Ureter (tissue), 1 donor: ENCODE measurements around the gene OR6C76. TPM values are rescaled to one million over a fixed set of nuclear protein-coding genes. Genes with fewer than 3 reads are reported as not detected.
"Not testable (repeated sequence)": the region's sequence is repeated elsewhere in the genome, so short reads cannot be mapped to it uniquely, and the experiment has no call there.

Experiments
- DNase-seq: peaks from one replicate; pipeline ENCODE4 v3.0.0-alpha.2; 2020; ENCODE audit warnings: low spot score
- total RNA-seq: library from RNA; stranded (reverse); gene quantifications from one replicate; pipeline ENCODE4 v1.2.4, GENCODE V29; 2023
- donor health status: DM: yes; HTN: yes; CAD: no.

OR6C76 gene
- total RNA-seq, result not detected

DNA sequence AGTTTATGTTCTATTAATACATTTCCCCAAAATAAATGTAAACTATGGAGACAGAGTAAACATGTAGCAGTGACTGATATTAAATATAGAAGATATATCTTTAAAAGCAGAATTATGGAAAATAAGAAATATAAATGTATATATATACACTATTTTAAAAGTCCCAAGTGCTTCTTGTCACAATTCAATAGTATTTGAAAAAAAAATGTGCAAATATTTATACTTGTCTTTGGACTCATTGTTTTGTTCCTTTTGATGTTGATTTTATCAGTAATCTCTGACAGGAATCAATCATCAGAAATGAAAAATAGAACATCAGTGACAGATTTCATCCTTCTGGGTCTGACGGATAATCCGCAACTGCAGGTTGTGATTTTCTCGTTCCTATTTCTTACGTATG is at the start of gene OR6C76:
Gene OR6C76 (plus strand): TSS at position 301 of the 400 bp plus-strand sequence. CDS start 0 bp downstream, at position 301.
- DNase-seq, result no peak

DNA sequence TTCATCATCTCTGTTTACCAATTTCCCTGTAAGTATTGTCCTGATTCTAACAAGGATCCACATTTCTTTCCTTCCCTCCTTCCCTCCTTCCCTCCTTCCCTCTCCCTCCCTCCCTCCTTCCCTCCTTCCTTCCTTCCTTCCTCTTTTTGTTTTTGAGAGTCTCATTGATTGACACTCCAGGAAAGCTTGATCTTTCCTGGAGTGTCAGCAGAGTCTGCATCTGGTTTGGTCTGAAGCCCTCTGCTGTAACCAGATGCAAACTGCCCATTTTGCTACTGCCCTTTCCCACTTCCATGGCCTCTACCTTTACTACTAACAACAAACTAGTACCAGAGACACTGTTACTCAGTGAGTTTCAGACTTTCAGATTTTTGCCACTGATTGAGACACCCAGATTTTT is 40.2 kb upstream of the OR6C76 start:
- no peak for DNase-seq

DNA sequence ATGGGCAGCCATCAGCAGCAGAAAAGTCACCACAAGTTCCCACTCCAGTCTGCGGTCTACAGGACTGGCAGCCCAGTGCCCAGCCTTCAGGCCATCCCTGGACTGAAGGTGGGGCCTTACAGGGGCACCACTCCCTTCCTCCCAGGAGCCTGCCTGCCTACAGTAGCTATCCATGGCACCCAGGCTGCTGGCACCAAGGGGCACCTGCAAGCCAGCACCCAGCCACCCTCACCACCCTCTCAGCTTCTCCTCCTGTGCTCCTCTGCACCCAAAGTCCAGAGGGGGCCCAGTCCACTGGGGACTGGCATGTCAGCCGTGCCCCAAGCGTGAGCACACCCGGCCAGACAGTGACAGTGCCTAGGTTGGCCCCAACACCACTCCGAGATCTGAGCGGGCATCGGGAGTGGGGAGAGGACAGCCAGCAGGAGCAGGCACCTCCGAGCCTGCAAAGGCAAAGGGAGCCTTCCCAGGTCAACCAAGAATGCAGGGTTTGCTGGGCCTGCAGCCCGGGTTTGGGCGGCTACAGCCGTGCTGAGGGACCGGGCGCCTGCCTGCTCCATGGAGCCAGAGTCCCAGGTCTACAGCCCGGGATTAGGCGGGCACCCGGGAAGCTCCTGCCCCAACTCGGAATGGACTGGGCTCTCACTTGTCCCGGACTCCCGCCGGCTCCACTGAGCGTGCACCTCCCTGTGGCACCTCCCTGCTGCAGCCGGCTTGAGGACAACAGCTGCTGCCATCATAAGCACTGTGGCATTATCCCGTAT is 33.8 kb upstream of the OR6C76 start:
- no peak for DNase-seq

DNA sequence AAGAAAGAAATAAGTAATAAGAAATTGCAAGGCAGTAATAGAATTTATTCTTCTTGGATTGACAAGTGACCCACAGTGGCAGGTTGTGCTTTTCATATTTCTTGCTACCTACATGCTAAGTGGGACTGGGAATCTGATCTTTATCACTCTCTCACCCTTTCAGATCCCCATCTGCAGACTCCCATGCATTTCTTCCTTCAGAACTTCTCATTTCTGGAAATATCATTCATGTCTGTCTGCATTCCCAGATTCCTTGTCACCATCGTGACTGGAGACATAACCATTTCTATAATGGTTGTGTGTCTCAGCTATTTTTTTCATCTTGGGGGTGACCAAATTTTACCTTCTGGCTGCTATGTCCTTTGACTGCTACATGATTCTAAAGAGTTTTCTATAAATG is 29.7 kb upstream of the OR6C76 start:
- no peak for DNase-seq

DNA sequence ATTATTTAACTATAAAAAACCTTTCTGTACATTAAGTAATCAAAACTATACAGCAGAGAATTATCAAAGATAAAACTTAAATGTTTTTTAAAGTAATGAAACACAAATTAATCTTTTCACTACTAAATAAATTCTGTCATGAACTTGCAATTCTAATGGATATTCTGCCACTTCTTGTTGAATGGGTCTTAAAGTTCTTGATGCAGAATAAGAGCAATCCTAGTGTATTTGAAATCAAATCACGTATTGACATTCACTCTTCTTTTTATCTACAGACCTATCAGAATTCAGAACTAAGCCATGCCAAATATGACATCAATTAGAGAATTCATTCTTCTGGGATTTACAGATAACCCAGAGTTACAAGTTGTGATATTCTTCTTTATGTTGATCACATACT is 25.8 kb upstream of the OR6C76 start, which contains the start of gene OR6C65:
Gene OR6C65 (plus strand): TSS at position 301 of the 400 bp plus-strand sequence. CDS start 0 bp downstream, at position 301.
- DNase-seq, result no peak

DNA sequence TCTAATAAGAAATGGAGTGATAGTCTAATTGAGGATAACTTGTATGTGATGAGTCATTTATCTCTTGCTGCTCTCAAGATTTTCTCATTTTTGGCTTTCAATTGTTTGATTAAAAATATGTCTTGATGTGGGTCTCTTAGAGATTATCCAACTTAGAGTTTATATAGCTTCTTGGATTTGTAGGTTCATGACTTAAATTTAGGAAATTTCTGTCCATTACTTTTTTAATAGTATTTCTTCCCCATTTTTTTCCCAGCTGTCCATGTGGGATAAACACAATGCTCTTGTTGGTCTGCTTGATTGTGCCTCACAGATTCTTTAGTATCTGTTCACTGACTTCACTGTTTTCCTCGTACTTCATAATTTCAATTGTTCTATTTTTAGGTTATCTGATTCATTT is 18.2 kb upstream of the OR6C76 start:
- no peak for DNase-seq

DNA sequence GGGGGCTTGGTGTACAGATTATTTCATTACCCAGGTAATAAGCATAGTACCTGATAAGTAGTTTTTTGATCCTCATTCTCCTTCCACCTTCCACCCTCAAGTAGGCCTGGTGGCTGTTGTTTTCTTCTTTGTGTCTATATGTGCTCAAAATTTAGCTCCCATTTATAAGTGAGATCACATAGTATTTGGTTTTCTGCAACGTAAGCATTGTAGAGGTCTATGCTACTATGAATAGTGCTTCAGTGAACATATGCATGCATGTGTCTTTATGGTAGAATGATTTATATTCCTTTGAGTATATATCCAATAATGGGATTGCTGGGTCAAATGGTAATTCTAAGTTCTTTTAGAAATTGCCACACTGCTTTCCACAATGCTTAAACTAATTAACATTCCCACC is 16.9 kb upstream of the OR6C76 start:
- DNase-seq, result not testable (repeated sequence)

DNA sequence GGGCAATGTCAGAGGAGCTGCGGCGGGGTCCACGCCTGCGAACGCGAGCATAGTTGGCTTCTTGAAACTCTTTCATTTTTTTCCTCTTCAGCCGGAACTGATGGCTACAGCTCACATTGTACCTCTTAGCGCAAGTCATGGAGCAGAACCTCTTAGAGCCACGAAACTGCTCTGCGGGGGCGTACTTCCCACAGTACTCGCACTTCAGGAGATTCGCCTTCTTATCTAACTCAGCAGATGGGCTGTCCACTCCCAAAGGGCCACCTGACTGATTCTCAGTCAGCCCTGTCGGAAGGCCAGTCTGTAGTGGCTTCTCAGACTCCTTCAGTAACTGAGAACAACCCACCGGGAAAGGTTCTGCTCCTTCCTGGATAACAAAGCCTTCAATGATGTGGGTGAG is 13.9 kb upstream of the OR6C76 start:
- DNase-seq, result not testable (repeated sequence)

DNA sequence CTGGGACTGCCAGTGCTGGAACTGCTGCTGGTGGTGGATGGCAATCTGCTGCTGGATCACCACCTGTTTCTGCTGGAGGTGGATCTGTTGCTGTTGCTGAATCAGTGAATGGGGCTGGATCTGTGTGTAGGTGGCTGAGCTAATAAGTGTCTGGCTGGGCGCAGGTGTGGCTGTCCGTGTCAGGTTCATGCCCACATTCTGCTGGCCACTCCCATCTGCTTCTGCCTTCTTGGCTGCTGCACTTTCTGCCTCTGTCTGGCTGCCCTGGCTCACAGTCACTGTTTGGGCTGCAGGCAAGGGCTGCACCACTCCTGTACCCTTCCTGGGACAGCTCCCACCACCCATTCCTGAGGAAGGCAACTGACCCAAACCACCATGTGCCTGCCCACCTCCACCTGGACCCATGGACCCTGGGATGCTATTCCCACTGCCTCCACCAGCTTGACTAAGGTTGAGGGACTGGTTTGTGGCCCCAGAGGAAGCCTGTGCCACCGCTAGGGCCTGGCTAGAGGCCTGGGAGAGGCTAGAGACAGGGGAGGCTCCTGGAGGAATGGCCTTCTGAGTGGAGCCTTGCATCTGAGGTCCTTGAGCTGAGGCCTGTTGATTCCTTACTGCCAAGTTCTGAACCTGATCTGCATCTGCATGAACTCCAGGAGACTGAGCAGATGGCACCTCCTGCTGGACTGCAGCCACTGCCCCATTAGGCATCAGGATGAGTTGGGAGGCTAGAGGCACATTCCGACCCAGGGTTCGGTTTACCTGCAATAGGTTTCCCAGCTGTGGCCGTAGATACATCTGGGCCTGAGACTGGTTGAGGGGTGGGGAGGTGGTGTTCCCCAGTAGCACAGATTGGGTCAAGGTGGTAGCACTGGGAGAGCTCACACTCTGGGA is 12.3 kb upstream of the OR6C76 start:
- DNase-seq, result not testable (repeated sequence)

DNA sequence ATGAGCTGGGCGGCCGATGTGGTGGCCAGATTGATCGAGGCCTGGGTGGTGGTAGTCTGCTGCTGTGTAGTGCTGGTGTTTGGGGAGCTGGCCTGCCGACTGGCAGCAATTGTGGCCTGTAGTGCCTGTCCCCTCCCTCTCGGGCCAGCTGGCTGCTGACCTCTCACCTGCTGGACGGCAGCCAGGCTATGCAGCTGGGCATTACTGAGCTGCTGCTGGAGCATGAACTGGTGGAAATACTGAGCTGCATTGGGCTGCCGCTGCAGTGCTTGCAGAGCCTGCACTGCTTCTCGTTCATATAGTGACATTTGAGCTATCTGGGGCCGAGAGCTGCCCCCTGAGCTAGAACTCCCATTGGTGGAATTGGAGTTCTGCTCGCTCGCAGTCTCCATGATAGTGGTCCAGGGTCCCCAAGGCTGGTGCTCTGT is 11.6 kb upstream of the OR6C76 start:
- not testable (repeated sequence) for DNase-seq

DNA sequence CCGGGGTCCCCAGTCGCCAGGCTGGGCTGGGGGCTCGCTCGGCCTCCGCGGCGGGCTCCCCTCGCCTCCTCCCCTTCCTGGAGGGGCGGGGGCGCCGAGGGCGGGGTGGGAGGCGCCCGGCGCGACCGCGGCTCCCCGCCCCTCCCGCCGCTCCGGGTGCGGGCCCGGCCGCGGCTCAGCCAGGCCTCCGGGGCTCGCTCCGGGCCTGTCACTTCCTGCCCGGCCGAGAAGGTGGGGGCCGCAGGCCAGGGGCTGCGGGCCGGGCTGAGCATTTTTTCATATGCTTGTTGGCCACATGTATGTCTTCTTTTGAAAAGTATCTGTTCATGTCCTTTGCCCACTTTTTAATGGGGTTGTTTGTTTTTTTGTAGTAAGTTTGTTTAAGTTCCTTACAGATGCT is 11.2 kb upstream of the OR6C76 start:
- not testable (repeated sequence) for DNase-seq

DNA sequence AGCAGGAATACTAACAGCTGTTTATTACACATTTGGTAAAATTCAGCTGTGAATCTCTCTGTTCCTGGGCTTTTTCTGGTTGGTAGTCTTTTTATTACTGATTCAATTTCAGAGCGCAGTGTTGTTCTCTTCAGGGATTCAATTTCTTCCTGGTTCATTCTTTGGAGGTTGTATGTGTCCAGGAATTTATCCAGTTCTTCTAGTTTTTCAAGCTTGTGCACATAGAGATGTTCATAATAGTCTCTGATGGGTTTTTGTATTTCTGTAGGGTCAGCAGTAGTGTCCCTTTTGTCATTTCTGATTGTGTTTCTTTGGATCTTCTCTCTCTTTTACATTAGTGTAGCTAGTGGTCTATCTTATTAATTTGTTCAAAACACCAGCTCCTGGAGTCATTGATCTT is 9.1 kb upstream of the OR6C76 start:
- DNase-seq, result no peak

DNA sequence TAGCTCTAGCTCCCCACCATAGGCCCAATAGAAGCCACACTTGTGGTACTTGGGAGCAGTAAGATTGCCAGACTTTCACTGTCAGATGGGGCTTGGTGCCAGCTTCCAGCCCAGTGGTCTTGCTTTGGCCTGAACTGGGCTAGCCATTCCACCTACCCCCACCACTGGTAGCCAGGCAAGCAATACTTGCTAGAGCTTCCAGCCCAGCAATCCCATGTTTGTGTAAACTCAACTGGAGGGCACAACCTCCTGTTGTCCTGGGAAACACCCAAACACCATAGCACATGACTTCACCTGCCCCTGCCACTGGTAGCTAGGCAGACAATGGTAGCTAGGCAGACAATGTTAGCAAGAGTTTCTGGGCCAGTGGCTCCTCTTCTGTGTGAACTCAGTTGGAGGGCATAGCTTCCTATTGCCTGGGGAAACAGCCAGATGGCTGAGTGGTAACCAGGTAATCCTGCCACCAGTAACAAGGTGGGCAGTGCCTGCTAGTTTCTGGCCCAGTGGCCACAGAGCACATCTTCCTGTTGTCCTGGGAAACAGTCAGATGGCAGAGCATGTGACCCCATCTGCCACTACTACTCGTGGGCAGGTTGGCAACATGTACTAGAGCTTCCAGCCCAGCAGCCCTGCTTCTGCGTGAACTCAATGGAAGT is 5.6 kb upstream of the OR6C76 start:
- no peak for DNase-seq

DNA sequence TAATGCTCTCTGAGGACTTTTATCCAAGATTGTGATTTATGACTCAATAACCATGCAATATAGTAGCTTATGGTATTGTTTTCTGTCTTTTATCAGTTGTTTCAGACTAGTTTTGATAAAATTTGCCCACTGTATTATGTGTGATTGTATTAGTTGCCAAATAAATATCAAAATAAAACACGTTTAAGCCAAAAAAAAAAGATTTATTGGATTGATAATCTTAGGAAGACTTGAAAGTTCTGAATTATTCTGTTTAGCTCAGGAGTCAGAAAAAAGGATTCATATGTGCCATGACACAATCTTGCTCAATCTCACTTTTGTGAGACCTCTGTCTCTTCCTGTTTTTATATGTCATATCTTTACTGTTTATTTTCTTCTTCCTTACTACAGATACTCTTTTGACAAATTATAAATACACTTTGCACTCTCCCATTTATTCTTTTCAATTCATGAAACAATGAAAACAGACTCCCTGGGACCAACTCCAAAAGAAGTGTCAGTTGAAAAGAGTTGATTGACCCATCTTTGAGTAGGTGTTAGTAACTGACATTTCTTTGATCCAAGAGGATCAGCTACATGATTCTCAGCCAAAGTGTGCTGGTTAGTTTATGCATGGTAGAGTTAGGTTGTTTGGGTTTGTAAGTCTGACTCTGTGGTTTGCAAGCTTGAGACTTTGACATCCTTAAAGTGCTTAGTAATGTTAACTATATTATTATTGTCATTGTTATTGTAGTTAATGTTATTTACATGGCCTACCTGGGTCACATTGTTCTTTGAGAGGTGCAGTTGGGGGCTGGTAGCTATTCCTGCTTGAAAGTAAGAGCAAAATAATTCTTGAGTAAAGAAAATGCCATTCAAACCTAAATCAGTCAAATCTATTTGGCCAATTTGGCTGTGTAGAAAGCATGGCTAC is 2.5 kb downstream of the OR6C76 start:
- no peak for DNase-seq

DNA sequence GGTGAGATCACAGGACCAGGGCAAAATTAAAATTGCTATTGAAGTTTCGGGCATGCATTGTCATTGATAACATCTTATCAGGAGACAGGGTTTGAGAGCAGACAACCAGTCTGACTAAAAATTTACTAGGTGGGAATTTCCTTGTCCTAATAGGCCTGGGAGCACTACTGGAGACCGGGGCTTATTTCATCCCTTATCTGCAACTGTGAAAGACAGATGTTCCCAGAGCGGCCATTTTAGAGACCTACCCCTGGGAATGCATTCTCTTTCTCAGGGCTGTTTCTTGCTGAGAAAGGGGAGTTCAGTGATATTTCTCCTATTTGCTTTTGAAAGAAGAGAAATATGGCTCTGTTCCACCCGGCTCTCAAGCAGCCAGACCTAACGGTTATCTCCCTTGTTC is 15.2 kb downstream of the OR6C76 start:
- not testable (repeated sequence) for DNase-seq

DNA sequence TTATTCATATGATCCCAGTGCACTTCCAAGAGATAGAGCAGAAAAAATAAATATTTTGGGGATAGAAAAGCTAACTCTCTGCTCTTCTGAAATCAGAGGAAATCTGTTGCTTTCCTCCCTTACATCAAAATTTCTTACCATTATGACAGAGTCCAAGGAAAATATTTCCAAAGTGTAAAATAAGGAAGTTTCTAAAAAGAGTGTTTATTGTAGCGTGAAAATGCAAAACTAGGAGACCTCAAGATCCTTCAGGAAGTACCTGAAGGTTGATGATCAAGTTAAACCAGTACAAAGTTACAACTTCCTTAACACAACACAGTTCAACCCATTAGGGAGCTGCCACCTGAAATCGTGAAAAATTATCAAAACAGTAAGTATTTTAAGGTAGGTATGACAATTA is 17.7 kb downstream of the OR6C76 start, which contains the start of gene OR6C2:
Gene OR6C2 (plus strand): TSS at position 301 of the 400 bp plus-strand sequence. CDS start 8,138 bp downstream, outside the sequence.
- no peak for DNase-seq

DNA sequence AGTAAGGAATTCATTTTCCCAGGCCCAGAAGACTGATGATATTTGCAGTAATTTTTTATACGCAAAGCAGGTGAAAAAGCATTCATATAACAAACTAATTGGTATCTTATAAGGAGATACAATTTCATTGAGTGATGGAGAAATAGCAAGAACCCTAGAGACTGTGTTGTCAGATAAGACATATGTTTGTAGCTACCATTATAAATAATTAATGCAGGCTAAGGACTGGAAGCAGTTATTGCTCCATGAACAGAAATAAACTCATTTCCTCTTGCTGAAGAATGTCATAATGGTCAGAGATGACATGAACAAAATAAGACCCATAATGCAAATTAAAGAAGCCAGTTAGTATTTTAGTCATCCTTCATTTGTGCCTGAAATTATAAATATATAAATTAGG is 19.3 kb downstream of the OR6C76 start:
- no peak for DNase-seq

DNA sequence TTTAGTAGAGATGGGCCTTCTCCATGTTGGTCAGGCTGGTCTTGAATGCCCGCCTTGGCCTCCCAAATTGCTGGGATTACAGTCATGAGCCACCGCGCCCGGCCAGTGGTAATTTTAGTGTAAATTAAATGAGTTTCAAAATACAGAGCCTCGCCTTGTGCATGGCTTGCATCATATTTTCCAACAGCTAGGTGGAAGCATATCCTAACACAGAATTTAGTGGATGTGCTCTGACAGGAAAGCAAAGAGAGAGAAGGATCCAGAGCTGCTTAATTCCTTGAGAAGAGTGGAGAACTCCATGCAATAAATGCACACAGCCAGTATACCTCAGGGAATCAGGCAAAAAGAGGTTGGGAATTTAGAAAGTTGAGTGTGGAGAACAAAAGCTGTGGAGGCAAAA is 20.3 kb downstream of the OR6C76 start:
- no peak for DNase-seq

DNA sequence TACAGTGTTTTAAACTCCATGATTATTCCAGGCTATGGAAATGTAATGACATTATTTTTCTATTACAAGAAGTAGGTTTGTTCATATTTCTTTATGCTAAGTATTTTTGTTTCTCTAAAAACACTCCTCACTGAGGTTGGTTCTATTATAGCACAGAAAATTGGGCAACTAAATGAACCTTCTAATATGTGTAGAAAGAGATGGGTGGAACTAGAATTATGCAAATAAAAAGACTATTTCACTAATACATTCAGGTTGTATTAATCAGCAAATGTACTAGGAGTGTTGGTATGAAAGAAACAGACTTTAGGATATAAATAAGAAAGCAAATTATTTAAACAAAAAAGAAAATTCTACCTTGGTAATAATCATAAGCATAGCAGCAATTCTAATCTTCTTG is 22.8 kb downstream of the OR6C76 start:
- no peak for DNase-seq

DNA sequence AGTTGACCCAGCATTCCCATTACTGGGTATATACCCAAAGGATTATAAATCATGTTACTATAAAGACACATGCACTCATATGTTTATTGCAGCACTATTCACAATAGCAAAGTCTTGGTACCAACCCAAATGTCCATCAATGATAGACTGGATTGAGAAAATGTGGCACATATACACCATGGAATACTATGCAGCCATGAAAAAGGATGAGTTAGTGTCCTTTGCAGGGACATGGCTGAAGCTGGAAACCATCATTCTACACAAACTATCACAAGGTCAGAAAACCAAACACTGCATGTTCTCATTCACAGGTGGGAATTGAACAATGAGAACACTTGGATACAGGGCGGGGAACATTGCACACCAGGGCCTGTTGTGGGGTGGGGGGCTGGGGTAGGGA is 38.9 kb downstream of the OR6C76 start:
- not testable (repeated sequence) for DNase-seq

DNA sequence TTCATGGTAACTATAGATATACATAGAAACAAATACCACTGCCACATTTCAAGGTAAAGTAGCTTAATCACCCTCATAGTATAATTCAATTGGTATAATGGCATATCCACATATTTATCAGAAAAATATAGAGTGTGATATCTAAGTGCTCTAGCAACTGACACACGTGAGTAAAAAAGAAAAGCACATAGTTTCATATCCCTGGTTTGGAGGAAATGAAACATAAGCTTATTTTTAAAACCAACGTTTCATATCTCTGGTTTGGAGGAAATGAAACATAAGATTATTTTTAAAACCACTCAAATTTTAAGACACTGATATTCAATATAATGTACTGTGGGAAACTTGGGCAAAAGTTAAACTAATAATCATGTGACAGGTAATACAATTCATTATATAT is 41.8 kb downstream of the OR6C76 start:
- DNase-seq, result no peak
